ENCODE measurements around the gene OSCAR.

DNA sequence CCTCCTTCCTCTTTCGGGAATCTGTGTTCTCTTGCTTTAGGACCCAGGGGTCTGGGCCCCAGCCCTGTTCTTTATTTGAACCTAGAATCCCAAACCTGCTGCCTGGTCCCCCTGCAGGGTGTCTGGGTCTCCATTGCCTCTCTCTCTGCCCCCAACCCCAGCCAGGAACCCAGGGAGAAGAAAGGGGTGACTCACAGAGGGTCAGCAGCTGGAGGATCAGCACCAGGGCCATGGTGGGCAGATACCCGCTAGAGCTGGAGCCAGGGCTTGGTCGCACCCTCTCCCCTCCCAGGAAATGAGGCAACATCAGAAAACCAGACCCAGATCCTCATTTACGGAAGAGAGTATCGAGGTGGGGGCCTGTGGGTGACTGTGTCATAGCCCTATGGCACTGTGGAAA lies at the start of gene OSCAR:
- TF ChIP-seq CTCF (IDR thresholded peaks at IDR 0.05; ENCODE audit: low read length) (no peak), EZH2 (optimal IDR thresholded peaks at IDR 0.05; ENCODE audit: low read depth, low read length) (no peak), EZH2phosphoT487 (IDR thresholded peaks at IDR 0.05; ENCODE audit: low read length) (no peak)
